Ramos (cell line): ENCODE results near the gene EEF1G.

Source experiments
- in situ Hi-C: fragments of 300-500 bp; cut with MboI; formaldehyde crosslinking; loops from one replicate; pipeline ENCODE4 v1.14.3; 2022; ENCODE audit warnings: low sequenced_read_pairs; ENCODE audit not compliant: unreplicated experiment

EEF1G gene

DNA sequence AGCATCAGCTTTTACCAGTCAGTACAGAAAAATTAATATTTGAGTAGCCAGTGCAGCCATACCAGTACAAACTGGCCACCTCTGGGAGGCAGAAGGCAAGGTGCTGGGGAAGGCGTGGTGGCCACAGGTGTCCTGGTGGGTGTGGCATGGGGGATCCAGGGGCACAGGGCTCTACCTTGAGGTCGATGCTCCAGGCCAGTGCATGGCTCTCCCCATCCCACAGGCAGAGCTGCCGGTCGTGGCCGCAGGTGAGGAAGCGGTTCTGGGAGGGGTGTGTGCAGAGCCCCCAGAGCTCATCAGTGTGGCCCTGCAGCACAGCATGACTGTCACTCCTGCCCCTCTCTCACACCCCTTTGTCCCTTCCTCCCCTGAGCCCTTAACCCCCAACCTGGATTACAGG lies 31.8 kb upstream of the EEF1G start:
- in situ Hi-C loops: loop anchor here (25.0 kb wide), 1 partner anchor 1632 kb away; the partner anchor contains the start of genes DNAJC4, FKBP2, NUDT22 and PPP1R14B

DNA sequence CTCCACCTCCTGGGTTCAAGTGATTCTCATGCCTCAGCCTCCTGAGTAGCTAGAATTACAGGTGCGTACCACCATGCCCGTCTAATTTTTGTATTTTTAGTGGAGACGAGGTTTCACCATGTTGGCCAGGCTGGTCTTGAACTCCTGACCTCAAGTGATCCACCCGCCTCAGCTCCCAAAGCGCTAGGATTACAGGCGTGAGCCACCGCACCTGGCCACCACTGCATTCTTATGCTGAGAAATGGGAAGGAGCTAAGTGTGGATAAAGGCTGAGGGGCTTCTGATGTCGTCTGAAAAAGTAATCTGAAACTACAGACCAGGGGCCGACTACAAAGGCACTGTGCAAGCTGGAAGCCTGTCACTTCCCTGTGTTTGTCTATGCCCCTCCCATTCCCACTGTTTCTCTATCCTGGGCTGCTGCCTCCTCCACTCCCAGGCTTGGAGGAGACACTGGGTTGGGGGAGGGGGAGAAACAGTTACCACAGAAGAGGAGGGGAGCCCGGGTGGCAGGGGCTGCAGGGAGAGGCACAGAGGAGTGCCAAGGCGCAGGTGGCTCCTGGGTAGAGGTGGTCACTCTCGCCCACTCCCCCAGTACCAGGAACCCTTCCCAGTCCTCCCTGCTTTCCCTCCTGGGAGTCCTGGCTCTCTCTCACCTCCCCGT lies 30.9 kb upstream of the EEF1G start:
- in situ Hi-C loops: loop anchor here (25.0 kb wide), 1 partner anchor 1633 kb away; the partner anchor contains the start of genes DNAJC4, FKBP2, NUDT22 and PPP1R14B

DNA sequence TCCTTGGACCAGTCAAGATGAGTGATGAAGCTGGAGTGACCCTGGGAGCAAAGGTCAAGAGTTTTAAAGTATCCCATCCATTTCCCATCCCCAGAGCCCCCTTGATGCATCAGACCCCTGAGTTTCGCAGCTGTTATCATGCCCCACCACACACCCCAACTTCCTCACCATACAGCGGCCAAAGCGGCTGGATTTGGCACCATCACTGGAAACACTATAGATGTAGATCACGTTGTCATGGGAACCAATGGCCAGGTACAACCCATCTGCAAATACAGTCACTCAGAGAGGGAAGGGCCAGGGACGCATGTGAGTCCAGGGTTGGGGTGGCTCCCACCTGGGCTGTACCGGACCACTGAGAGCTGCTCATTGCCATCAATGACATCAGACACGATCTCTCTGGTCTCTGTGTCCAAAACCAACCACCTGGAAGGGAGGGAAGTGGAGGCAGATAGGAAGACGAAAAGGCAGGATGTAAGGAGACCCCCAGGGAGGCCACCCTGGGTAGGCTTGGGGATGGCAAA lies 30.1 kb upstream of the EEF1G start:
- in situ Hi-C loops: loop anchor here (25.0 kb wide), 1 partner anchor 1633 kb away; the partner anchor contains the start of genes DNAJC4, FKBP2, NUDT22 and PPP1R14B

DNA sequence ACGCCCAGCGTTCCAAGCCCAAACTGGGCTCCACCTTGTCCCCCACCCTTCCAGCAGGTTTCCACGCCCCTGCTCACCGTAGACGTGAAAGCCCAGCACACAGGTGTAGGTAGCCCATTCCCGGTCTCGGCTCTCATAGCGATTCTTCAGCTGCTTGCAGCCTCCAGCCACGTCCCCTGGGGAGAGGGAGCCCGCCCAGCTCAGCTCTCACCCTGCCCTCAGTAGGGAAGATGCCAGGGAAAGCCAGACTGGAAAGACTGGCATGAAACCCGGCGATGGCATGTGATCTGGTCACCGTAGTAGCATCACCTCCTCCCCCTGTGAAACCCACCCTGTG lies 29.3 kb upstream of the EEF1G start:
- in situ Hi-C loops: loop anchor here (25.0 kb wide), 1 partner anchor 1634 kb away; the partner anchor contains the start of genes DNAJC4, FKBP2, NUDT22 and PPP1R14B

DNA sequence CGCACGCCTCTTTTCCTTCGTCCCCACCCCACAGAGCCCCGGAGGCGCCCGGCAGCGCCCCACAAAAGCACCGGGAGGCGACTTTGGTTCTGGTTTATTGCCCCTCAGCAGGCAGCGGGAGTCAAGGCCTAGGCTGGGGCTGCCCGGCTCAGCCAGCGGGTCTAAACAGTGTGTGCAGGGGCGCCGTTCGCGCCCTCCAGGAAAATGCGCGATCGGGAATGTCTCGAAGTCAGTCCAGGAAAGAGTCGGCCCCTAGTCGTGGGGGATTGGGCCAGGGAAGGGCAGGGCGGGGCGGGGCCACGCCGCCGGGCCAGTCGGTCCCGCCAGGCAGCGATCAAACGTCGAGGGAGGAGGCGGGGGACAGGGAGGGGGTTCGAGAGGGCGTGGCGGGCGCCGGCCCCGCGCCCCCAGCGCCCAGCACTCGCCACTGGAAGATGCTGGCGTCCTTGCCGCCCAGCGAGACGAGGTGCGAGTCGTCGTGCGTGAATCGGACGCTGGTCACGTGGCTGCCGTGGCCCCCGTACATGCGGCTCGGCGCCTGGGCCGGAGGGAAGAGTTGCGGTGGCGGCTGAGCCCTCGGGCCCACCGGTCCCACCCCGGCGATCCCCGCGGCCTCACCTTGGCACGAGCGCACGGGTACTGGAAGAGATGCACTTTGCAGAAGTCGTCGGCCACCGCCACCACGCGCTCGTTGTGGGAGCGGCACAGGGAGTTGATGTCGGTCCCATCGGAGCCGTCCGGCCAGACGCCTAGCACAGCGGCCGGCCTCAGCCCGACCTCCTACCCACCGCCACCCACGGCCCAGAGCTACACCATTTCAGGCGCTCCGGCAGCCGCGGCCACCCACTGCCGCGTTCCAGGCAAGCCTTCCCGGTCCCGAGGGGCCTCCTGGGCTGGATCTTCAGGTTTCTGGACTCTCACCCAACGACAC lies 28.7 kb upstream of the EEF1G start:
- in situ Hi-C loops: loop anchor here (25.0 kb wide), 1 partner anchor 1635 kb away; the partner anchor contains the start of genes DNAJC4, FKBP2, NUDT22 and PPP1R14B

DNA sequence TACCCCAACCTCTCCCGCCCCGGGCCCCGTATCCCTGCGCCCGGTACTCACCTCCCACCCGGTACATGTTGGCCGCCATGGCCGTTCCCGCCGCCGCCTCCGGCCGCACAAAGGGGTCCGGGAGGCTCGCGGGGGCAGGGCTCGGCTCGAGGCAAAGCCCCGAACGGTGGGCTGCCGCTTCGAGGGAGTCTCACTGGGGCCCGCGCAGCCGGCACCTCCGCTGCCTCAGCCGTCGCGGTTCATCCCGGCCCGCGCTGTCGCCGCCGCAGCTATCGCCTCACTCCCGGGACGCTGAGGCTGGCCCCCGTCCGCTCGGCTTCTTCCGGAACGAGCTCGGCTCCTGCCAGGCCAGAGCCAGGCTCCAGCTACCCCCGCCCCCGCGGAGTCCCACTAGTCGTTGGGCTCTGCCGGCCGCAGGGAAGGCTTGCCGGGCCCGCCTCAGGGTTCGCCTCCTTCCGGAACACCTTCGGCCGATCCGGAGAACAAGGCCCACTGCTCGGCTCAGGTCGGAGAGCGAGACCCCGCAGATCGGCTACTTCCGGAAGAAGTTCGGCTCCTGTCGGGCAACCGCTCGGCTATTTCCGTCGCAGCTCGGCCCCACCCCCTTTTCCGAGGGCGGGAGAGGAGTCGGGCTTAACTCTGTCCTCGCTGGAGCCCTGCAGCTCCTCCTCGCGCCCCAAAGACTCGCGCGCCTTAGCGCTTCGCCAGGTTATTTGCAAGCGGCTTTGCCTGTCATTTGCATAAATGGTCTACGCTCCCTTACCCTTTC lies 27.9 kb upstream of the EEF1G start, which contains the start of gene MTA2:
Gene MTA2 (minus strand): TSS at position 494 of the 769 bp plus-strand sequence. CDS start 415 bp downstream, at position 79.
- in situ Hi-C loops: loop anchor here (25.0 kb wide), 1 partner anchor 1636 kb away; the partner anchor contains the start of genes DNAJC4, FKBP2, NUDT22 and PPP1R14B

DNA sequence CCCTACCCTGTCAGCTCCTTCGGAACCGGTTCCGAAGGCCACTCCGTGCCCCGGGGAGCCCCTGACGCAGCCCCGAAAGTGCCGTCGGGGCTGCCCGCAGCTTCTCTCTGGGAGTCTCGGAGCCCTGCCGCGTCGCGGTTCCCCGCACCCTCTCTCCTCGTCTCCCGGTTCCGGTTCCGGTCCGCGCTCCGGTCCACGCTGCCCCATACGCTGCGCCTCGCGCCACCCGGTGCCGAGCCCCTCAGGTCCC lies 27.4 kb upstream of the EEF1G start:
- in situ Hi-C loops: loop anchor here (25.0 kb wide), 1 partner anchor 1636 kb away; the partner anchor contains the start of genes DNAJC4, FKBP2, NUDT22 and PPP1R14B

DNA sequence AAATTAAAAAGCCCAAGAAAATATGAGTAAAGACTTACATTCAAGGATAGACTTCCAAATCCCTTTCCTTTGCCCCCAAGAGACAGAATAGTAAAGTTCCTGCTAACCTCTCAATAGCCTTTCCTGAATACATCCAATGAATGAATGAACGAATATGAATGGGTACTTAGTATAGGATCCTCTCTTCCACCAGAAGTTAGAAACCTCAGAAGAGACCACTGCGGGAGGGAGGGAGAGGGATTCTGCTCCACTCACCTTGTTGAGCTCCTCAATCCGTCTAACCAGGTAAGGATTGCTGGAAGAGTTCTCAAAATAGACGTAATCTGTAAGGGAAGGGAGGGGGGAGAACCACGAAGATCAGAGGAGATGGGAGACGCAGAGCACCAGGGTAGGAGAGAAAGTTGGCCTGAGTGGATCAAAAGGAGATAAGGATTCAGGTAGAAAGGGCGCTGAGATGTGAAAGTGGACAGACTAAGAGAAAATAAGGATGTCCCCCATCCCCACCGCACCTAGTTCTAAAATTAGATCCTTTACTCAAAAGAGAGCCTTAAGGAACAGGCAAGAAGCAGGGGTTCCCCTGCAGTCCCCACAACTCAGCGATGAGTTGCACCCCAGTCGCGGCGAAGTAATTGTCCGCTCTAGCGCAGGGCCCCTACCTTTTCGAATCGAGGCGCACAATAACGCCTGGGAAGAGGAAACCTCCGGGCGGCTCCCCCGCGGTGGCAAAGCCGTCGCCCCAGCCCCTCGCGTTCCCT lies 26.9 kb upstream of the EEF1G start:
- in situ Hi-C loops: loop anchor here (25.0 kb wide), 1 partner anchor 1637 kb away; the partner anchor contains the start of genes DNAJC4, FKBP2, NUDT22 and PPP1R14B

DNA sequence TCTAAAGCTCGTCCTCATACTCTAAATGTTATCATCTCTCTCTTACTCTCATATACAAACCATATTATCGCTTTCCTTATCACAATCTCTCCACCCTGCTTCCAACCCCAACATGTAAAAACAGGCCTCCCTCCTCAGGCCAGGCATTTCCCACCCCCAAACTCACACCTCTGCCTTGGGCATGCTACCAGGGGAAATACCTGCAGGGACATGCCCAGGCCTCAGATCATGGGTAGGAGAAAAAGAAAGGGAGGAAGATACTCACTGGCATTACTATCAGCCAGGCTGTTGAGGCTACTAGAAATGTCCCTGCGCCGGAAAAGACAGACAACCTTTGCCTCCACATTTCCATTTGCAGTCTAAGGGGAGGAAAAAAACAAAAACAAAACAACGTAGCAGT lies 26.2 kb upstream of the EEF1G start:
- in situ Hi-C loops: loop anchor here (25.0 kb wide), 1 partner anchor 1637 kb away; the partner anchor contains the start of genes DNAJC4, FKBP2, NUDT22 and PPP1R14B

DNA sequence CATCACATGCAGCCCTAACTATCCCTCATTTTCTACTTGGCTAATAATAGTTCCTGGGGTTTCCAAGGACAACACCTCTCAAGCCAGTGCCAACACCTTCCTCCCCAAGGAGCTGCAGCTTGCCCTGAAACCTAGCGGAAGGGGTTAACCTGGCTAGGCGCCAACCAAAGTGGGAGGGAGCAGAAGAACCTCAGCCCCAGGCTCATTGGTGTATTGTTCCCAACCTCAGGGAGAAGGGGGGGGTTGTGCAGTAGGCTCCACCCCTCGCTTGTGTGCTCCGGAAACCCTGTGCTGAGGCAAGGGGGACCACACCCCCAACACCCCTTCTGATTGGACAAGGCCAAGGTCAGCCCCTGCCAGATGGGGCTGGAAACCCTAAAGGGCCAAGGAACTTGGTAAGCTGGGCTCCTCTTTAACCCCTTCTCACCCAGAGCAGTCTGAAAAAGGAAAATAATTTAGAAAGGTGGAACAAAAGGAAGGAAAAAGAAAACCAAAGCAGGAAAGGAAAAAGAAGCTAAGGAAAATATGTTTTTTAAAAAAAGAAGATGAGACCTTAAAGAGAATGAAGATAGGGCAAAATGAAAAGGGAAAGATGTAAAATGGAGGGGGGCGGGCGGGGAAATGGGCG lies 25.5 kb upstream of the EEF1G start:
- in situ Hi-C loops: no loop called here

DNA sequence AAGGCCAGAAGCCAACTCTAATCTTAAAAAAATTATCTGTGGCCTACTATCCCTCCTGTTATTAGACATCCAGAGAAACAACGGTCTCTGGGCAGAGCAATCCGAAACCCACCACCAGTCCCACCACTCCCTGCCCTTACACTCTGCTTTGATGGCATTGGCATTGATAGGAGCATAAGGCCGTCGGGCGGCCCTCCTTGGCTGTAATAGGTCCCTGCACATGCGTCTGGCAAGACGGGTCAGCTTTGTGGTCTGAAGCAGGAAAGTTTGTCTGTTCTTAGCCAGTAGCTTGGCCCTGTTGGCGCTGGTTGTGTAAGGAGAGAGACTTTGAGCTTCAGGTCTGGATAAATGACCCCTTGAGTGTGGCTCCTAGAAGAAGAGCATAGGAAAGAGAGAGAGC lies 21.4 kb upstream of the EEF1G start:
- in situ Hi-C loops: no loop called here

DNA sequence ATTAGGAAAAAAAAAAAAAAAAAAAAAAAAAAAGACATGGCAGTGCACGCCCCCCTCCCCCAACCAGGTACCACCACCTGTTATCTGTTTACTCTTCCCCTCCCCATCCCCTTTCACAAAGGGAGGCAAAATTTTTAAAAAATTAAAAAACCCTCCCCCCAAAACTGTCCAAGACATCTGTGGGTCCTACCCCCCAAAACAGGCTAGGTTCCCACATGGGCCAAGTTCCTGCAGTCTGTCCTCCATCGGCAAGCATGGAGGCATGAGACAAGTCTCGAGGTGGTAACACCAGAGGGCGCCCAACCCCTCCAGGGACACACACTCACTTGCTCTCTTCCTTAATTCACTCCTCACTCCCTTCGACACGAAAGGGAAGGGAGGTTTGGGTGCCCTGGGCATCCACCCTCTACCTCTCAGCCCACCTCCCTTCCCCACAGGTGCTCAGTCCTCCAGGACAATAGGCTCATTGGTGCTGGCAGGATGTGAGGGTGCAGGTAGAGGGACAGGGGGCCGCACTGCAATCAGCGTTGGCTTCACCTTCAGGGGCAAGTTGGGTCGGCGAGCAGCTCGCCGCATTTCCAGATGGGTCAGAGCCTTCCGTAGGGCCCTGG lies 19.8 kb upstream of the EEF1G start:
- in situ Hi-C loops: no loop called here

DNA sequence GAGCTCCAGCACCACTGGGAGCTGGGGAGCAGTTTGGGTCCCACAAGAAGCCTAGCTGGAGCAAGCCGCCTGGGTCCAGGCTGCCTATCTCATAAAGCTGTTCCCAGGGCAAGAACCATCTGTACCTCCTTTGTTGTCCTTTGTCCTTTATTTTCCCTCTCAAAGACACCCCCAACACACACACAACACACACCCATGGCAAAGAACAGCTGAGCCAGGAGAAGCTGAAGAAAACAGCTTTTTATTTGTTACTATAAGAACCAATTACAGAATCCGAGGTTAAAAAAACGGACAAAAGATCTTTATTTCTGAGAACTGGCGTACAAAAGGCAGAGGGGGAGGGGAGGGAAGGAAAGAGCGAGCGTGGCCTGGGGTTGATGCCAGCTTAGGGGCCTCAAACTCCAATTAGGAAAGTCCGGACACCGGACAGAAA lies 19.3 kb upstream of the EEF1G start:
- in situ Hi-C loops: no loop called here

DNA sequence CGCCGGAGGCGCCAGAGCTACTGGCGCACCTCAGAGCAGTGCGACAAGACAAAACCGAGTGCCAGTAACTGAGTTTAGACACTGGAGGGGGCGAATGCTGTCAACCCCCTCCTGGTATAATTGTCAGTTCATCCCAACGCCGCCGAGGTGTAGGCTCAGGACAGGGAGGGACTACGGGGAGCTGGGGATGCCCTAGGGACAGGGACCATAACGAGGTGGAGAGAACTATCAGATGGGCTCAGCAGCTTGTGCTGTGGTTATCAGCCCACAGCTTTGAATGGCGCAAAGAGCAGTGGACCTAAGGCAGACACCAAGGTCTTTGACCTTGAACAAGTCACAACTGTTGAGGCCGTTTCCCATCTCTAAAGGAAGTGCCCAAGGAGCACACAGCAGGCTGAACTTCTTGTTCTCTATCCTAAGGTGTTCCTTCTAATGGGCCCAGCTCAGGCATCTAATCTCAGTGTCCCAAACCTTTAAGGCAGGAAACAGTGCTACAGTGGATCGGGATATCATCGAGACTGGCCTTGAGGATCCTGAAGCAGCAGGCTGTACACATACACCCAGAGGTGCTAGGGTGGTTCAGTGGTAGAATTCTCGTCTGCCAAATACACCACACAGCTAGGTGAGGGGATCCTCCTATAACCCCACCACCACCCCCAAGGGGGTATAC lies 18.6 kb upstream of the EEF1G start:
- in situ Hi-C loops: no loop called here

DNA sequence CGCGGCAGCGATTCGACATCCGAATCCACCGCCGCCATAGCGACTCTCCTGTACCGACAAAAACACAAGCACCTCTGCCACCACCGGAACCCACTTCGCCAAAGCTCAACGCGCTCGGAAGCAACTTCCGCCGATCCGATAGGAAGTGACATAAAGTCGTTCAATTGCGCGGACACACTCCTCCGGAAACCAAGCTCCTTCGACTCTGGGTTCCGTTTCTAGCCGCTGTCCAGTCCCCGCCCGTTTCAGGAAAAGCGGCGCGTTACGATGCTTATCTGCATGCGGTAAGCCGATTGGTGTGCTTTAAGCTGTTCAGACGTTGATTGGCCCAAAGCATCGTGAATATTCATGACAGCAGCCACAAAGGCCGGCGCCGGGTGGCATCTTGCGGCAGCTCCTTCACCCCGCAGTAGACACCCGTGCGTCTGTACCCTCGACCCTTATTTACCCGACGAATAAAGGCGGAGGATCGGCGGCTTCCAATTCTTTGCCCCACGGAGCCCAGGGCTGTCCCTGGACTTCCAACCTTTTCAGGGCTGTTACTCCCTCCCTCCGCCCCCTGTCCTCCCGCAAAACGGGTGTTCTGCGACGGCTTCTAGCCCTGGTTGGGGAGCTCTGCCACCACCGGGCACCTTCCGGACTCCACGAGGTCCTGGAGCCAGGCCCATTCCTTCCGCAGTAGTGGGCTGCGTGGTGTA lies 17.9 kb upstream of the EEF1G start, which contains the start of gene TUT1:
Gene TUT1 (minus strand): TSS at position 76 of the 698 bp plus-strand sequence. CDS start 38 bp downstream, at position 38.
- in situ Hi-C loops: no loop called here

DNA sequence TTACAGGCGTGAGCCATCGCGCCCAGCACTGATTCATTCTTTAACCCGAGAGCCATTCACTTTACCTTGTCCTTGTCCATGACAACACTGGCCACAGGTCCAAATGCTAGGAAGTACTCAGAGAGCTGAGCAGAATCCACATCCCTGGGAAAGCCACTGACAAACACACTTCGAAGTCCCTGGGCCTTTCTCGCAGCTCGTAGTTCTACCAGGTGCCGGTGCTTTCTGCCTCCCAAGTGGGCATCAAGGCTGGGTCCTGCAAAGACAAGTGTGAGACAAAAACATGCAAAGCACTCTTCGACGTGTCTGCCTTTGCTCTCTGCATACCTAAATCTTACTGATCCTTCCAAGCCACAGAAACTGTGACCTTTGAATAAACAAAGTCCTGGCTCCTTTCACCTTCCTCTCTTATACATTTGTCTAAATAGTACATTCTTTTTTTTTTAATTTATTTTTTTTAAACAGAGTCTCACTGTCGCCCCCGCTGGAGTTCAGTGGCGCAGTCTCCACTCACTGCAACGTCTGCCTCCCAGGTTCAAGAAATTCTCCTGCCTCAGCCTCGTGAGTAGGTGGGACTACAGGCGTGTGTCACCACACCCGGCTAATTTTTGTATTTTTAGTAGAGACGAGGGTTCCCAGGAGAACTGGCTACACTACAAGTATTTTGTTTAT lies 15.4 kb upstream of the EEF1G start:
- in situ Hi-C loops: no loop called here
